ENCODE measurements around the gene SPEM2.

SPEM2 gene

DNA sequence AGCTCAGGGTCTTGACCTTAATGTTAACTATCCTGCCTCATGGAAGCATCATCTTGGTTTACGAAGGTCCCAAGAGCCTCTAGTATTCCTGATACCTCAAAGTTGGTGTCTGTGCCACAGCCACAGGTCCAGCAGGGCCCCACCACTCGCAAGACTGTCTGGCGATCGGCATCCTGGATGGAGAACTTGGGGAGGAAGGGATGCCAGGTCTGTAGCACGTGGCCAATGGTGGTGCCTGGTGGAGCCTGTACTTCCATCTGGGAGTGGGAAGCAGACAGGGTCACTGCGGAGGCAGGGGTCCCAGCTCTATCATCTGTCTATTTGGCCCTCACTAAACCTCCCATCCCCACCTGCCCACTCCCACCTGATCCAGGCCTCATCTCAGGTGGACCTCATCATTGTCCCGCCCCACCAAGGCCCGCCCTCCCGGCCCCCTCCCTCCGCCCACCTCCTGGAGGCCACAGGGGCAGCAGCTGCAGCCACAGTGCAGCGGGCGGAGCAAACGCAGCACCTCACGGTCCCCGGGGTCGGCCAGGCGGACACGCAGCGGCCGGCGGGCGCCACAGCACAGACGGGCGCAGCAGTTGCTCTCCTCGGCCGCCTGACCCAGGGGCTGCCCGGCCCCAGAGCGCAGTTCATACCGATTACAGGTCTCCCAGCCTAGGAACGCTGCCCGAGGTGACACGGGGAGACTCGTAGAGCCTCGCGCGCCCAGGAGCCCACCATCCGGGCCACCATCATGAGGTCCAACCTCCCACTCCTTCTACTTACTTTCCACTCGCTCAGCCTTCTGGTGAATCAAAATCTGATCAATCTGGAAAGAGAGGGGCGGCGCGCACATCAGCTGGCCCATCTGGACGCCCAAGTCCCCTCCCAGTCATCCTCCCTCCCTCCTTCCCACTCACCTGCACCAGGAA, 32.5 kb upstream of the SPEM2 start:
- Mint-ChIP-seq H3K36me3 (ENCODE audit: insufficient read depth) (peaks cover 24% of the 10 kb centered on the region), H3K4me3 (peak overlapping the region; percentile 92 to 97), H3K27ac (peak overlapping the region; percentile 95 to 96), H3K9me3 (no peaks in the 10 kb centered on the region), H3K4me1 (ENCODE audit: low read depth in 2 of 2) (peaks cover 20 to 24% of the 10 kb centered on the region in 2 donors), H3K27me3 (no peaks in the 10 kb centered on the region)
- no peak for DNase-seq
- no peak for ATAC-seq (replicated peaks)

- H3K9me3 Mint-ChIP-seq: no peaks in the 10 kb centered on the region
- no peaks in the 10 kb centered on the region for H3K27me3 Mint-ChIP-seq
- H3K4me1 Mint-ChIP-seq (ENCODE audit: low read depth in 2 of 2): peaks cover 20 to 24% of the 10 kb centered on the region in 2 donors
- ATAC-seq (replicated peaks) (peak; percentile 72), DNase-seq (peak in 2 of 3 experiments; percentile 69 to 70)
- H3K36me3 Mint-ChIP-seq (ENCODE audit: insufficient read depth): peaks cover 24% of the 10 kb centered on the region
- H3K4me3 Mint-ChIP-seq: peak overlapping the region; percentile 92 to 97
- H3K27ac Mint-ChIP-seq: peak overlapping the region; percentile 95 to 96
Observed at GRCh38 chr17:7393613-7394451, 31.6 kb upstream of the SPEM2 start.

DNA sequence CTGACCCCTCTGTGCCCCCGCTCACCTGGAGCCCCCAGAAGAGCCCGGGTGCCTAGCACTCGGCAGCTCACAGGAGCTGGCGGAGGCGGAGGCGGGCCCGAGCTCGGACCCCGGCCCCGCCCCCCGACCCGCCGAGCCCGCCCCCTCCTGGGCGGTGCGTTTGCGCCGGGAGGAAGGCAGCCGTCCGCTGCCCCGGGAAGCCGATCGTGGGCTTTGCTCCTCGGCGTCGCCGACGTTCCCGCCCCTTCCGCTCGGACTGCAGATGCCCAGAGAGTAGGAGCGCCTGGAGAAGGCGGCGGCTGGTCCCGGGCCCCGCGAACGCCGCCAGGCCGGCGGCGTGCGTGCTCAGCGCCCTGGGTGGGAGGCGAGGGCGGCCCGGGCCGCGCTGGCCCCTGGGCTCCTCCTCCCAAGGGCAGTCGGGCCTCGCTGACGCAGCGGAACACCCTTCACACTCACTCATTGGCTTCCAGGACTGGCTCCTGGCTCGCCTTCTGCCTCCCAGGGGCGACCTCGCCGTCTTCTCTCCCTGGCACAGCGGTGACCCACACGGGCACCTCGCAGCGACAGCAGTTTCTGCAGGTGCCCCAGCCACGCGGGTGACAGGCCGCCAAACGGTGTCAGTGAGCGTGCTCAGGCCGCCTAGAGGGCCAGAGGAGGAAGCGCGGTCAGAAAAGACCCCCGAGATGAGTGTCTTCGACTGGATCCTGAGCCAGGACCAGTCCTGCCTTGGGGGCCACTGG, 30.8 kb upstream of the SPEM2 start, which contains the start of gene PLSCR3:
TSS of gene PLSCR3 (minus strand) at position 74 of the 740 bp plus-strand sequence. CDS start 415 bp downstream, outside the sequence.
- Mint-ChIP-seq H3K36me3 (ENCODE audit: insufficient read depth) (peaks cover 20% of the 10 kb centered on the region), H3K27ac (peak within 1 kb of the TSS; percentile 95 to 96), H3K27me3 (no peaks in the 10 kb centered on the region), H3K4me1 (ENCODE audit: low read depth in 2 of 2) (peaks cover 20 to 24% of the 10 kb centered on the region in 2 donors), H3K4me3 (peak within 1 kb of the TSS; percentile 92 to 97), H3K9me3 (no peaks in the 10 kb centered on the region)
- ATAC-seq (replicated peaks): peak; percentile 86
- peak; percentile 78 to 82 (median 82) for DNase-seq

GRCh38 chr17:7396147-7396546, 29.3 kb upstream of the SPEM2 start:
- DNase-seq: no peak
- Mint-ChIP-seq H3K4me1 (ENCODE audit: low read depth in 2 of 2) (peaks cover 15 to 21% of the 10 kb centered on the region in 2 donors), H3K4me3 (no peak overlapping the region), H3K27ac (no peak overlapping the region), H3K27me3 (no peaks in the 10 kb centered on the region), H3K36me3 (ENCODE audit: insufficient read depth) (peaks cover 12% of the 10 kb centered on the region), H3K9me3 (no peaks in the 10 kb centered on the region)
- ATAC-seq (replicated peaks): no peak

- H3K36me3 Mint-ChIP-seq (ENCODE audit: insufficient read depth): peaks cover 3% of the 10 kb centered on the region
- H3K9me3 Mint-ChIP-seq: no peaks in the 10 kb centered on the region
- no peaks in the 10 kb centered on the region for H3K27me3 Mint-ChIP-seq
- no peak overlapping the region for H3K4me3 Mint-ChIP-seq
- DNase-seq (no peak), ATAC-seq (replicated peaks) (no peak)
- H3K4me1 Mint-ChIP-seq (ENCODE audit: low read depth in 2 of 2): peaks cover 12 to 16% of the 10 kb centered on the region in 2 donors
- no peak overlapping the region for H3K27ac Mint-ChIP-seq
Observed at GRCh38 chr17:7398612-7399011, 26.8 kb upstream of the SPEM2 start.

GRCh38 chr17:7403043-7403726, 22.2 kb upstream of the SPEM2 start:
- no peak for ATAC-seq (replicated peaks)
- no peak for DNase-seq
- Mint-ChIP-seq H3K9me3 (no peaks in the 10 kb centered on the region), H3K4me3 (peak overlapping the region; percentile 91 to 95), H3K27me3 (no peaks in the 10 kb centered on the region), H3K4me1 (ENCODE audit: low read depth in 2 of 2) (peaks cover 10 to 13% of the 10 kb centered on the region in 2 donors), H3K27ac (peak overlapping the region in 1 of 2 donors; percentile 92), H3K36me3 (ENCODE audit: insufficient read depth) (peaks cover 18% of the 10 kb centered on the region)

GRCh38 chr17:7403727-7403976, 21.8 kb upstream of the SPEM2 start:
- Mint-ChIP-seq H3K9me3 (no peaks in the 10 kb centered on the region), H3K4me3 (peak overlapping the region; percentile 91 to 95), H3K4me1 (ENCODE audit: low read depth in 2 of 2) (peaks cover 10 to 13% of the 10 kb centered on the region in 2 donors), H3K27ac (peak overlapping the region in 1 of 2 donors; percentile 92), H3K27me3 (no peaks in the 10 kb centered on the region), H3K36me3 (ENCODE audit: insufficient read depth) (peaks cover 18% of the 10 kb centered on the region)
- ATAC-seq (replicated peaks): peak; percentile 19
- no peak for DNase-seq

DNA sequence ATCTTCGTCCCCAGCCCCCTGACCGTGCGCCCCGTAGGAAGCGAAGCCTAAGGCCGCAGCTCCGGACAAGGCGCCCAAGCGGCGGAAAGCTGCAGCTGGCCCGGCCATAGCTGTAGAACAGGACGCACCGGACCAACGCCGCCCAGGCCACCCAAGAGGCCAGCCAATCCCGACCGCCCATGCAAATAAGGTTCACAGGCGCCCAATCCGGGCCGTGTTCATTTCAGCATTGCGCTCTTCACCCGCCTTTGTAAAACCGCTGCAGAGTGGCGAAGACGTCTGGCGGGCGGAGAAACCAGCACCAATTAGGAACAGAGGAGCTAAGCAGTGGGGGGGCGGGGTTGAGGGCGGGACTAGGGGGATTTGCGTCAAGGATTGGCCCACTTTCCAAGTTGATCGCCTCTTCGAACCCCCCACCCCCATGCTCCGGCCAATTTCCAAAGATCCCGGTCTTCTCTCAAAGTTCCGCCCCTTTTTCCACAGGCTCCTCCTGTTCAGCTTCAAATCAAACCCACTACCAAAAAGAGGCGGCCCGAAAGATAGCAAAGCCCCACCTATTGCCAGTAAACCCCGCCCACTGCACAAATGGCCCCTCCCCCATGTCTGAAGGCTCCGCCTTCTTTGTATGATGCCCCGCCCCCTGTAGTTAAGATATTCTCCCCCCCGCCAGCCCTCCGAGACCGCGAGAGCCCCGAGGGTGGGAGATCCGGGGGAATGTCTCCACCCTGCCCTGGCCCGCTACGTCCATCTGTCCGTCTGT, 21.3 kb upstream of the SPEM2 start, which contains the start of gene TMEM256:
TSS of gene TMEM256 (minus strand) at position 121 of the 760 bp plus-strand sequence. CDS start at position 108, 13 bp downstream.
- Mint-ChIP-seq H3K4me3 (peak within 1 kb of the TSS; percentile 91 to 95), H3K36me3 (ENCODE audit: insufficient read depth) (peaks cover 18% of the 10 kb centered on the region)

GRCh38 chr17:7404737-7405349, 20.6 kb upstream of the SPEM2 start:
- peak overlapping the region; percentile 88 to 92 for H3K27ac Mint-ChIP-seq
- H3K9me3 Mint-ChIP-seq: no peaks in the 10 kb centered on the region
- ATAC-seq (replicated peaks) (peak; percentile 56), DNase-seq (no peak)
- no peaks in the 10 kb centered on the region for H3K27me3 Mint-ChIP-seq
- peaks cover 10 to 13% of the 10 kb centered on the region in 2 donors for H3K4me1 Mint-ChIP-seq (ENCODE audit: low read depth in 2 of 2)
- peaks cover 18% of the 10 kb centered on the region for H3K36me3 Mint-ChIP-seq (ENCODE audit: insufficient read depth)
- H3K4me3 Mint-ChIP-seq: peak overlapping the region; percentile 91 to 95

More for the DNA sequence above, 21.3 kb upstream of the SPEM2 start, which contains the start of gene TMEM256:
- Mint-ChIP-seq H3K9me3 (no peaks in the 10 kb centered on the region), H3K27me3 (no peaks in the 10 kb centered on the region), H3K27ac (peak within 1 kb of the TSS; percentile 88 to 92), H3K4me1 (ENCODE audit: low read depth in 2 of 2) (peaks cover 10 to 13% of the 10 kb centered on the region in 2 donors)
- DNase-seq (peak; percentile 88 to 91 (median 89)), ATAC-seq (replicated peaks) (peak; percentile 87)

GRCh38 chr17:7405350-7406234, 19.8 kb upstream of the SPEM2 start:
- Mint-ChIP-seq H3K36me3 (ENCODE audit: insufficient read depth) (peaks cover 18% of the 10 kb centered on the region), H3K4me3 (peak overlapping the region; percentile 91 to 95), H3K27ac (peak overlapping the region; percentile 64 to 92), H3K27me3 (no peaks in the 10 kb centered on the region), H3K4me1 (ENCODE audit: low read depth in 2 of 2) (peaks cover 10 to 13% of the 10 kb centered on the region in 2 donors), H3K9me3 (no peaks in the 10 kb centered on the region)
- no peak for DNase-seq
- no peak for ATAC-seq (replicated peaks)
